IPS-18c (cell line): Measurements from ENCODE around the gene FGD3.

Source experiments
- H3K4me3 ChIP-seq: 2 replicates; pipeline ENCODE4 v1.7.0; 2013; ENCODE audit warnings: low read depth, mild to moderate bottlenecking, low read length, moderate library complexity; ENCODE audit not compliant: insufficient read depth
- H3K9me3 ChIP-seq: one replicate; pipeline ENCODE4 v1.6.1; 2013; ENCODE audit warnings: mild to moderate bottlenecking, low read length, moderate library complexity; ENCODE audit not compliant: control insufficient read depth, insufficient read depth

FGD3 gene

DNA sequence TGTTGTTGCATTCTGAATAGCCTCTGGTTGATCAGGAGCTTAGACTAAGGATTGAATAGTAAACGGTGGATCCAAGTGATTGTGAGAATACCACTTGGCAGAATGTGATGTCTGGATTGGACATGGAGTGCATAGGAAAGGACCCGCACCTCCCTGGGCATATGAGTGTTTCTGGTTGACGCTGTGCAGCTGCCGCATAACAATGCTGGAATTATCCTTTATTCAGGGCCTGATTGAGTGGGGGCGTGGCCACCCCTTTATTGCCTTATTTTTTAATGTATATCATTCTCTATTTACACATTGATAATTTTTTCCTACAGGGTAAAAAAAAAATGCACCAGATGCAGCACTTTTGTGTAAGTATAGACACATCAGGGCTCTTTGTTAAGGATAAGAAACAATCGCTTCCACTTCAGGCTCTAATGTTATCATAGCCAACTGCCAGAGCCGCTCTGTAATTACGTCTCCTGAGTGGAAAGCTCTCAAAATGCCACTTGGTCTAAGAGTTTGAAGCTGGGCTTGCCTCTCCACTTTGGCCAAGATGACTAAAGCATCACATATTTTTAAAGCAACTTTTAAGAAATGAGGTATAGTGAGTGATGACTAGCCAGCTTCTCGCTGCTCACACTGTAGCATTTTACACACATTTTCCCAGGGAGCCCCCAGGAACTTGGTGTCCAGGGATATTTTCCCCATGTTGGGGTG lies 5.7 kb downstream of the FGD3 start:
- H3K4me3 ChIP-seq, result no peak overlapping the region

DNA sequence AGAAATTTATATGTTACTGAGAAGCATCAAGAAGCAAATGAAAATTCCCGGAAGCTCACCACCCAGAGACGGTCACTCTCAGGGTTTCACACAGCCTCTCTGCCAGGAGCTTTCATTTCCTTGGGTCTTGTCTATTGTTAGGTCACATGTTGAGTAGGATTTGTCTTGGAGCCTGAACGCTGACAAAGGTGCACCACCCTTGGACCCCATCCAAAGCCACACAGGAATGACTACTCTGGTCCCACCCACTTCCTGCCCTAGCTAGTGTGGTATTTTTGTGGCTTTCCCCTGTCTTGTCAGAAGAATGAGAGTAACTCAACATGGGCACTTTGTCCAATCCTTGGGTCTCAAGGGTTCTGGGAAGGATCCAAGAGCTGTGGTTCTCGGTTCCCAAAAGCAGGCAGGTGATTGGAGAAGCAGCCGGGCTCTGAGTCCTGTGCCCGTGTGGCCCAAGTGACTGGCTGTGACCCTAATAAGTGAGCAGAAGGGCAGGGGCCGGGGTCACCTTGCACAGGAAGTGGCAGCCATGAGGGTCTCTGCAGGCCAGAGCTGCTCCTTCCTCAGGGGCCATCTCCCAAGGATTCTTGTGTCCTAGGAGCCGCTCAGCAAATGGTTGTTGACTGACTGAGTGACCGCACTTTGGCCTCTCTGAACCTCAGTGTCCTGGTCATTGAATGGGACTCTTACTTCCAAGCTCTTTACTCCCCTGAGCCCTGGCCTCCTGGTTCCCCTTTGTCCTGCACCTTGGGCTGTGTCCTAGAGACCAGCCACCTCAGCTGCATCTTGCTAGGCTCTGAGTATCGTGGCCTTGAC lies 6.9 kb downstream of the FGD3 start:
- no peak overlapping the region for H3K4me3 ChIP-seq
- H3K9me3 ChIP-seq, result no peaks in the 10 kb centered on the region

More for the DNA sequence above, 5.7 kb downstream of the FGD3 start:
- no peaks in the 10 kb centered on the region for H3K9me3 ChIP-seq

DNA sequence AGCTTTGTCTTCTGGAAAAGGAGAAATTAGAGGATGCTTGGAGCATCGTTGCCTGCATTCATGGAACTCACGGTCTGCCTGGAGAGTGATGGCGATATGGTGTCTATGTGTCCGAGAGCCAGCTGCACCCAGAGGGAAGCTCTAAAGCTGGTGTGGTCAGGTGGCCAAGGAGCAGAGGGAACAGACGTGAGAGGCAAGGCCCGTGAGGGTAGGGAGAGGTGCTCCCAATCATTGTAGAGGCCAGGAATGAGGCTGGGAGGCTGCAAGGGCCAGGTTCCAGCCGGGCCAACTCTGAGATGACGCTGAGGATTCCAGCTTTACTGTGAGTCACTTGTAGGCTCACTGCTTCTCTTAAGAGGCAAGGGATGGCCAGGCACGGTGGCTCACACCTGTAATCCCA lies 7.6 kb downstream of the FGD3 start:
- H3K4me3 ChIP-seq, result no peak overlapping the region
- H3K9me3 ChIP-seq, result no peaks in the 10 kb centered on the region

DNA sequence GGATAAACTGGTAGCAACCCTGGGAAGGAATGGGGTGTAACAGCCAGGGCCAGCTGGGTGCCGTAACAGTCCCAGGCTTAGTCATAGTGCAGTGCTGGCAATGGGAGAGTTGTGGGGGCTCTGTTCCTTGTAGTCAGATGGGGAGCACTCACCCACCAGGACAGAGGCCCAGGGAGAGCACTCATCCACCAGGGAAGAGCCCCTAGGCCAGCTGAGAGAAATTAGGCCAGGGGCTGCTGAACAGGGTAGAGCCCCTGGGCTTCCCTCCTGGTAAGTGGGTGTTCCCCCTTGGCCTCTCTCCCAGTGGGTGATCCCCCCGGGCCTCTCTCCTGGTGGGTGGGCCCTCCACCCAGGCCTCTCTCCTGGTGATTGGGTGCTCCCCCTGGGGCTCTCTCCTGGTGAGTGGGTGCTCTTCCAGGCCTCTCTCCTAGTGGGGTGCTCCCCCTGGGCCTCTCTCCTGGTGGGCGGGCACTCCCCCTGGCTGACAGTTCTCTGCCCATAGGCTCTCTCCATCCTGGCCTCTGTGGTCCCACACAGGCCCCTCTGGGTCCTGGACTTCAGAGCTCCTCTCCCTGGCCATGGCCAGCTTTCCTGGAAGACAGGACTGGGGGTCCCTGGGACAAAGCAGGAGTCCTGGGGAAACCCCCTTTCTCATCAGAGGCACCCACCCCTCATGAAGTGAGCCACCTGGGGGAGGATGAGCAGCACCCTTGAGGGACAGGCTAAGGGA lies 13.4 kb downstream of the FGD3 start:
- H3K9me3 ChIP-seq, result no peaks in the 10 kb centered on the region
- H3K4me3 ChIP-seq, result no peak overlapping the region

DNA sequence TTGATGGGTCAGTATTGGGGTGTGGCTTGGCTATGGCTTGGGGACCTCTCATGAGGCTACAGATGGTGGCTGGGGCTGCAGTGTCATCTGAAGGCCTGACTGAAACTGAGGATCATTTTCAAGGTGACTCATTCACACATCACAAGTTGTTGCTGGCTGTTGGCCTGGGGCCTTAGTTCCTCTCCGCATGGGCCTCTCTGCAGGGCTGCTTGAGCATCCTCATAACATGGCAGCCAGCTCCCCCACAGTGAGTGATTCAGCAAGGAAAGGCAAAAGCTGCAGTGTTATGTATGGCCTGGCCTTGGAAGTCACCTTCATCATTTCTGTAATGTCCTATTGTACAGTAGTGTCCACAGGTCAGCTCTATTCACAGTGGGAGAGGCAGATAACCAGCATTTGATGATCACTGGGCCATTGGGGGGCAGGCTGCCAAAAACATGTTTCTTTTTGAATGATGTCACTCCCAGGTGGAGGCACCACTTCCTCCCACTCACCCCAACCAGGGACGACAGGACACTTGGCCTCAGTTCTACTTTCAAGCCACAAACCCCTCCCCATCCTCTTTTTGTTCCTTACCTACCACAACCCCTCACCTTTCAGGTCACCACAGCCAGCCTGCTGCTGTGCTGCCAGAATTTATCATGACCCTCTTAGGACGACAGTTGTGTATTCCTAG lies 14.4 kb downstream of the FGD3 start:
- Histone ChIP-seq H3K9me3 (no peaks in the 10 kb centered on the region), H3K4me3 (no peak overlapping the region)

DNA sequence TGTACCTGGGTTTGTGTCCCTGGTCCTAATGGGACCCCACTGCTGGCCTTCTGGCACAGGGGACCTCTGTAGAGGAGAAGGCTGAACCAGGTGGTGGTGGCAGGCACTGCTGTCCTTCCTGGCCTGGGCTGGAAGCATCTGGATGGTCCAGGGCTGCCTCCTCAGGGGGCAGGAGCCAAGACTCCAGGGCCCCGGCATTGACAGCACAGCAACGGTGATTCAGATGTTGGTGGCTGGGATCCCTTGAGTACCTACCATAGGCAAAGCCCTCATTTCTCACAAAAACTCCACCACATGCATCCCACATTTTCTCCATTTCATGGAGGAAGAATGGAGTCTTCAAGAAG lies 15.0 kb downstream of the FGD3 start:
- Histone ChIP-seq H3K9me3 (no peaks in the 10 kb centered on the region), H3K4me3 (no peak overlapping the region)

DNA sequence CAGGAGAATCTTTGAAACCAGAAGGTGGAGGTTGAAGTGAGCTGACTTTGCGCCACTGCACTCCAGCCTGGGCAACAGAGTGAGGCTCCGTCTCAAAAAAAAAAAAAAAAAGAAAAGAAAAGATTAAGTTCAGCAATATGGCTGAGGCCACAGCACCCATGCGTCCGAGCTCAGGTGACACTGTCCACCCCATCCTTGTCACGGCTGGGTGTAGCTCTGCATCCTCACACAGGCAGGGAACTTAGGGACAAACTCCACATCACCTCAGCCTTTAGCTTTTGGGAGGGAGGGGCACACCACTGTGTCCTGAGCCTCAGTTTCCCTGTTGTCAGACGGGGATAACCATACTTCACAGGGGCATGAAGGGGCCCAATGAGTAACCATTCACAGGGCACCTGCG lies 15.5 kb downstream of the FGD3 start:
- H3K4me3 ChIP-seq, result no peak overlapping the region
- H3K9me3 ChIP-seq, result no peaks in the 10 kb centered on the region

DNA sequence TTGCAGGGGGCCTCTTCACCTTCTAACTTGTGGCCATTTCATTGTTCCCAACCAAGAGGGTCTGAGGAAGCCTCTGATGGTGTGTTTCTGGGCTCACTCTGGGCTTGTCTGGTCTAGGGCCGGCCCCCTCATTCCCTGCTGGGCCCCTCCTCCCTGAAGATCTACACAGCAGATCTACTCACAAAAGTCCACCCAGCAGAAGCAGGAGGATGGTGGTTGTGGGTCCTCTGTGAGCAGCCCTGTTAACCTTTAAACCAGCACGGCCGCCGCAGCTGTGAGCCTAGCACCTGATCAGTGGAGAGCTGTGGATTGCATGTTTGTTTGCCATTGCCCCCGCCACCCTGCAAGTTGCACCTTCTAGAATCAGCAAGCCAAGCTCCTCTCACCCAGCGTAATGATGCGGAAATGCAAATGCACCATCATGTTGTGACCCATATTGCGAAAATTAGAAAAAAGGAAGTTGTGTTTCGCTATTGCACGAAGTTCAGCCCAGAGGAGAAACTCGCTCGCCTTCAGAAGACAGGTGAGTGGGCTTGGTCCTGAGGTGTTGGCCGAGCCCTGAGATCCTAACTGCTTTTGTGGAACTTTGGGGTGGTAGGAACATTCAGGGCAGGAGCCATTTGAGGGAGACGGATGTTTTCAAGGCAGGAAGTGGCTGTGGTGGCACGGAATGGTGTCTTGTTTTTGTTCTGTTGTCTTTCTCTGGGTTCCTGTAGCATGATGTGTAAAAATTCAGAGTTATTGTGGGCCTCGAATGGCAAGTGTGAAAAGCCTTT lies 16.7 kb downstream of the FGD3 start:
- H3K9me3 ChIP-seq, result no peaks in the 10 kb centered on the region
- no peak overlapping the region for H3K4me3 ChIP-seq

DNA sequence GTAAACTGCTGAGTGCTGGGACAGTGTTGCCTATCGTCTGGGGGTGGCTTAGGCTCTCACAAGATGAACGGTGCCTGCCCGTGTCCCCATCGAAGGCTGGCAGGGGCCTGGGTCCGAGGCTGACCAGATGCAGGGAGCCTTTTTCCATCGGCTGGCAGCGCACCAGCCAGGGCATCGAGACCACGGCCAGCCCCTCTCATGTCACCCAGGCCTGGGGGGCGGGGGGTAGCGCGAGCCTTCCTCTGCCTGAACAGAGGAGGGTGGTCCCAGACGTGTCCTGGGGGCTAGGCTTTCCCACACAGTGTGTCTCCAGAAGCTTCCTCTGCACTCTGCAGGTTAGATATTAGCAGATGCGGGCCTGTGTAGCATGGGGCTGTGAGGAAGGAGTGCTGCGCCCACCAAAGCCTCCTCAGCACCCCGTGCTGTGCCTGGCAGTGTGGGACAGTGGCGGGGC lies 17.3 kb downstream of the FGD3 start:
- H3K9me3 ChIP-seq, result no peaks in the 10 kb centered on the region
- H3K4me3 ChIP-seq, result no peak overlapping the region

DNA sequence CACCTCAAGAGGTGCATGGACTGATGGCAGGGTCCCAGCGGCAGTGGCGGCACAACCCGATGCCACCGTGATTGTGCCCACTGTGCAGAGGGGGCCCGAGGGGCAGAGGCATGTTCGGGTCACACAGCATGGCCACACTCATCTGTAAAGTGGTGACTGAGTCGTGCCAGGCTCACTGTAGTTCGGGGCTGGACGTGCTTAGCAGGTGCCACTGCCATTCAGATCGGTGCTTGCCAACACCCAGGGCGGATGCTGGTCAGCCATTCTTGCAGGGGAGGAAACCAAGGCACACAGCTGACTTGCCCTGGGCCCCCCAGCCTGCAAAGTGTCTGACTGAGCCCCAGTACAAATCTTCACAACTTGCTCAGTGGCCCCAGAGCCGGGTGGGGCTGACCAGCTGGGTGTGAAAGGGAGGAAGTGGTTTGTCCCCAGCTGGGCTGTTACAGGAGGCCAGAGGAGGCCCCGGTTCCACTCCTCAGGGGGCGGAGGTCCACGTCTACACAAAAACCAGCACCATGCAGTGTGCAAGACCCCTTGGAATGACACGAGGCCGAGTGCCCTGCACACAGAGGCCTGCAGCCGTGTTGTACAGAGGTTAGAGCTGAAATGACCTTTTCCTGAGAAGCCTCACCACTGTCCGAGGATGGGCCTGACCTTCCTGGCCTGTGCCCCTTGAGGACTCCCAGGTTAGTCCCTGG lies 17.9 kb downstream of the FGD3 start:
- H3K4me3 ChIP-seq, result no peak overlapping the region

DNA sequence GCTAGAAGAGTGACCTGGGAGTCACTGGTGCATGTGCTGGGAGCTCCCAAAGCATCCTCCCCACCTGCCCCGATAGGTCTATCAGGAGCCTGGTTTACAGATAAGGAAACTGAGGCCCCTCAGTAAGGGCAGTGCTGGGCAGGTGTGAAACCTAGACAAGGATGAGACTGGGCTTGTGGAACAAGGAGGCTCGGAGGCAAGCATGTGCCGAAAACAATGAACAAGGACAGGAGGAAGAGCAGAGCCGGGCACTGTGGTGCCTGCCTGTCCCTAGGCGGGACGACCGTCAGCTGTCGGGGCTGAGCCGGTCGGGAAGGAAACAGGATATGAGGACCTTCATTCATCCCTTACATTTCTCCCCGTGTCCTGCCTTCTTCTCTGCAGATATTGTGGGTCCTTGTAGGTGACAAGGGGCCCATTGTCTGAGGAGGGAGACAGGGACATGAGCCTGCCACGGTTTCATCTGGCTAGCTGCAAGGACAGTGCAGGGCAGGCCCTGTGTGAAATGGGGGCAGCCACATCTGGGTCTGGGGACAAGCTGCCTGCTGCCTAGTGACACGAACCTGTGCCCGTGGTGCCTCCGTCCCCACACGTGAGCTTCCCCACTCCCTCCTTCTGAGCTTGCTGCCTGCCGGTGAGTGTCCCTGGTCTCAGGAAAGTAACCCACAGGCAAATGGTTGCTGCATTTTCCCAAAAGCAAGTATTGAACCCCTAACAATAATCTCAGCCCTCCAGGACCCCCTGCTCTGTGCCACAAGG lies 18.6 kb downstream of the FGD3 start:
- H3K4me3 ChIP-seq, result no peak overlapping the region
- no peaks in the 10 kb centered on the region for H3K9me3 ChIP-seq

More for the DNA sequence above, 17.9 kb downstream of the FGD3 start:
- H3K9me3 ChIP-seq, result no peaks in the 10 kb centered on the region

DNA sequence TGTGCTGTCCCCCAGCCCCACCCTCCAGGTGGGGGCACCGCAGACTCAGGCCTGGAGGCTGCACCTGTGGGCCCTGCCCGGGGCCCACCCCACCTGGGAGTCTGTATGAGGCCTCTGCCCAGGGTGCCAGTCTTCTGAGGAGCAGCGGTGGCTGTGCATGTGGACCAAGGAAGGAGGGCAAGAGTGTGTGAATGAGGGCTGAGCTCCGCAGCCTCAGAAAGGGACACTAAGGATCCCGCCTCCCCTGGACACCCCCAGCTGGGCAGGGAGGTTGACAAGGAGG lies 19.1 kb downstream of the FGD3 start:
- no peak overlapping the region for H3K4me3 ChIP-seq

DNA sequence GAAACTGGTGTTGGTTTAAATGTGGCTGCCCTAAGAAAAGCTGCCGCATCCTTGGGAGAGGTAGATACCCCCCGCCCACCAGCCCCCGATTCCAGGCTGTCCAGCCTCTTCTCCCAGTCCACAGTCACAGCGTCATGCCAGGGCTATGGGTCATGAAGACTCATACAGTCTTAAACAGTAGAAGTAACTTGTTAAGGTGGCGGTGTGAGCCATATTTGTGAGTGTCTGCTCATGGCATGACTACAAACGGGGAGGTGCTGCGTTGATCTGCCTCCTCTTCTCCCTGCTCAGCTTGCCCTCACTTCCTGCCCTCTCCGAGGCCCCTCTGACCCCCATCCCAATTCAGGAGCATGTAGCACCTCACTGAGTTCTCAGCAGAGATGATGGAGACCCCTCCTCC lies 20.8 kb downstream of the FGD3 start:
- H3K4me3 ChIP-seq, result no peak overlapping the region
- no peaks in the 10 kb centered on the region for H3K9me3 ChIP-seq

More for the DNA sequence above, 19.1 kb downstream of the FGD3 start:
- H3K9me3 ChIP-seq, result no peaks in the 10 kb centered on the region

DNA sequence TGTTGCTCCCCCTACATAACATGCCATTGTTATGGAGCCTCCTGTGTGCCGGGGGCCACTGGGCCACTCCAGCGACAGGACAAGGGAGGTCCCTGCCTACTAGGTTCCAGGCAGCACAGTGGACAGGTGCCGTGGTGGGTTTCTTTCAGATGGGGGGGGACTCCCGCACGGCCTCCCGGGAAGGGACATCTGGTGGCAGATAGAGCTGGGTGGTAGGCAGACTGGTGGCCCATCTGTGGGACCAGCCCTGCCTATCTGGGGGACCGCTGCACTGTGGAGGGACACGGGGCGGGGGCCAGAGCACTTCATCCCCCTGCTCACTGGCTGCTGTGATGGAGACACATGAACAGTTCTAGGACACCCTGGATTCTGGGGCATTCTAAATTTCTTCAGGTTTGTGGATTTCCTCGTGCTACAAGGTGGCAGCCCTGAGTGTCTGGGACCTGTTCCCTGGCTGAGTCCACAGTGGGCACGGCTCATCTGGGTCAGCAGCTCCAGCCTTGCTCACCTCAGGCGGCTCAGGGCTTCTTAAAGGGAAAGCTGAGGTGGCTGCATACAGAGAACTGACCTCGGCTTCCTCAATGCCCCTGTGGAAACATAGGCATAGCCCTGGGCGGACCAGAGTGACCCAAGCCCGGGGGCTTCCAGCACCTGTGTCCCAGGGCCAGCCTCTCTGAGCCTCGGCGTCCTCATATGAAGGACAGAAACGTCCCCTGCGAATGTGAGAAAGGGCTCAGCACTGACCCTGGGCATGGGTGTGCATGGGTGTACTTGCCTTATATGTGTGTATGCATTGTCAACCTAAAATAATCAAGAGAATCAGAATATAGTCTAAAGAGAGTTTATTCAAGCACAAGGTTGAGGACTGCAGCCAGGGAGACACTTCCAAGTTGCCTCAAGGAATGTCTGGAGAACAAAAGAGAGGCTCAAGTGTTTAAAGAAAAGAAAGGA lies 22.5 kb downstream of the FGD3 start:
- Histone ChIP-seq H3K9me3 (no peaks in the 10 kb centered on the region), H3K4me3 (no peak overlapping the region)

DNA sequence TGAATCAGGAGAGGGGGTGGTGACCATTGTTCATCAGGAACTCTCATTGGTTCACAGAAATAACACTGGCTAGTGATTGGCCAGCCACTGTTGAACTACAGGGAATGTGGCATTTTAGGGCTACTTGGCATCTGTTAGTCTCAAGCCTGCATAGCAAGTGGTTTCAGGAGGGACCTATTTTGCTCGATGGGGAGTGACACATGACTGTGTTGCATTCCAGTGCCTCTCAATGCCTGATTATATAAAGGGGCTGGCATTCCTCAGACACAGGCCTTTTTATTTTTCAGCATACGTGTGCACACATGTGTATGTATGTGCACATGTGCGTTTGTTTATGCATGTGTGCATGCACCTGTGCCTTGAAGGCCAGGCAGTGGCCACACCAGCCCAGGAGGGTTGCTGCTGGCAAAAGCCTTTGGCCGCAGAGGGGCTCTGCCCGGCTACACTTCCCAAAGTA lies 23.2 kb downstream of the FGD3 start:
- Histone ChIP-seq H3K4me3 (no peak overlapping the region), H3K9me3 (no peaks in the 10 kb centered on the region)
